Astrocyte of the cerebellum (primary cell): Measurements from ENCODE around the gene RAI1.

Experiments
- DNase-seq: peaks from one replicate; pipeline ENCODE4 v3.0.0-alpha.2; 2011; ENCODE audit warnings: low read depth
- H3K4me3 ChIP-seq: 2 replicates; pipeline ENCODE4 v1.5.1; 2011; ENCODE audit warnings: mild to moderate bottlenecking, low read depth, low read length, moderate library complexity
- CTCF ChIP-seq: IDR thresholded peaks from 2 replicates; pipeline ENCODE4 v1.5.1; 2012; ENCODE audit warnings: low read length, low read depth, moderate library complexity, mild to moderate bottlenecking; ENCODE audit errors: missing control alignments
- in situ Hi-C: cut with HindIII; loops from 2 replicates; pipeline ENCODE4 v1.10.0; 2017; ENCODE audit warnings: low sequenced_read_pairs

Gene RAI1

GRCh38 chr17:17834974-17835373, 153.7 kb downstream of the RAI1 start:
- in situ Hi-C loops: no loop called here
- peak overlapping the region; percentile 82 for H3K4me3 ChIP-seq
- no peak for TF ChIP-seq CTCF
- no peak for DNase-seq

GRCh38 chr17:17835415-17836249, 154.4 kb downstream of the RAI1 start:
- in situ Hi-C loops: no loop called here
- DNase-seq: no peak
- no peak for TF ChIP-seq CTCF
- H3K4me3 ChIP-seq: peak overlapping the region; percentile 82

GRCh38 chr17:17836250-17836817, 155.1 kb downstream of the RAI1 start:
- peak; percentile 82 for DNase-seq
- in situ Hi-C loops: no loop called here
- TF ChIP-seq CTCF: no peak
- H3K4me3 ChIP-seq: peak overlapping the region; percentile 82

- no peak for DNase-seq
- TF ChIP-seq CTCF: no peak
- H3K4me3 ChIP-seq: peak within 1 kb of the TSS; percentile 82
- in situ Hi-C loops: no loop called here
Observed at GRCh38 chr17:17836818-17837379, 155.6 kb downstream of the RAI1 start, which contains the start of gene SREBF1. TSS of gene SREBF1 (minus strand) at chr17:17836986. CDS start at chr17:17836817, 169 bp downstream.

- in situ Hi-C loops: no loop called here
- H3K4me3 ChIP-seq: peak overlapping the region; percentile 82
- TF ChIP-seq CTCF: no peak
- DNase-seq: no peak
Observed at GRCh38 chr17:17837380-17837821, 156.1 kb downstream of the RAI1 start.
